K562 (cell line): ENCODE data around the gene HKDC1. TPM values are rescaled to one million over a fixed set of nuclear protein-coding genes. Genes with fewer than 3 reads are reported as not detected.

Experiments
- ARNT ChIP-seq, 2 experiments: fragments of 450-650 bp; IDR thresholded peaks; 2 replicates each; pipeline ENCODE4 v1.6.1; 2016; ENCODE audit warnings: mild to moderate bottlenecking in 1 of 2
- C11orf30 ChIP-seq: fragments of 450-650 bp; IDR thresholded peaks from 2 replicates; pipeline ENCODE4 v1.6.1; 2016; ENCODE audit warnings: low read depth, mild to moderate bottlenecking
- E2F1 ChIP-seq: sonication (generic); formaldehyde crosslinking; IDR thresholded peaks from 2 replicates; pipeline ENCODE4 v1.8.1; 2023; ENCODE audit warnings: mild to moderate bottlenecking, missing genetic modification reagents, moderate library complexity
- E4F1 ChIP-seq: fragments of 250-450 bp; sonication (Bioruptor Pico); IDR thresholded peaks from 2 replicates; pipeline ENCODE4 v1.5.0; 2021; ENCODE audit warnings: mild to moderate bottlenecking, borderline replicate concordance
- FOXA3 ChIP-seq, 2 experiments: fragments of 450-650 bp in 1 of 2; sonication (generic) in 1 of 2; formaldehyde crosslinking; IDR thresholded peaks in 1 of 2; conservative IDR thresholded peaks in 1 of 2; 2 replicates each; pipeline versions ENCODE4 v1.4.0 to v1.8.0; 2020 to 2022; ENCODE audit warnings: mild to moderate bottlenecking in 2 of 2, missing genetic modification reagents in 1 of 2
- ID3 ChIP-seq, 2 experiments: fragments of 250-450 bp in 1 of 2; fragments of 450-650 bp in 1 of 2; sonication (Bioruptor Pico) in 1 of 2; IDR thresholded peaks; 2 replicates each; pipeline versions ENCODE4 v1.6.1 to v1.8.0; 2016 to 2021; ENCODE audit warnings: mild to moderate bottlenecking in 2 of 2, moderate library complexity in 2 of 2, missing compliant biosample characterization in 1 of 2, missing genetic modification characterization in 1 of 2
- MAFF ChIP-seq: IDR thresholded peaks from 2 replicates; pipeline ENCODE4 v1.6.1; 2012; ENCODE audit warnings: low read length, improper control_type of control experiment
- MLLT1 ChIP-seq, 2 experiments: fragments of 450-650 bp; IDR thresholded peaks; 2 replicates each; pipeline ENCODE4 v1.6.1; 2016
- NCOA2 ChIP-seq, 2 experiments: fragments of 450-650 bp; IDR thresholded peaks; 2 replicates each; pipeline ENCODE4 v1.6.1; 2018; ENCODE audit warnings: mild to moderate bottlenecking in 2 of 2, moderate library complexity in 1 of 2; ENCODE audit not compliant: partially characterized antibody in 2 of 2
- STAT6 ChIP-seq: sonication (generic); formaldehyde crosslinking; IDR thresholded peaks from 2 replicates; pipeline ENCODE4 v1.8.1; 2023; ENCODE audit warnings: mild to moderate bottlenecking, missing genetic modification reagents
- polyA plus RNA-seq, 8 experiments: library from polyadenylated mRNA; depleted of rRNA in 4 of 8; stranded (reverse) in 5 of 8; unstranded in 3 of 8; fragments of >200 nt; fragmentation: Nextera tagmentation in 2 of 8; fragmentation: Illumina TruSeq in 1 of 8; extraction: Ambion mirVana in 2 of 8; extraction: Trizol in 1 of 8; gene quantifications; 2 replicates each; pipeline versions ENCODE4 v1.2.1 to v1.2.3, GENCODE V29; 2011 to 2014; ENCODE audit warnings: inconsistent platforms in 1 of 8, missing spikeins in 1 of 8
- total RNA-seq, 7 experiments: library from RNA; depleted of rRNA in 6 of 7; stranded (reverse); fragments of >200 nt in 6 of 7; fragmentation: Illumina TruSeq in 2 of 7; extraction: Trizol in 2 of 7; gene quantifications; 2 replicates each; pipeline versions ENCODE4 v1.2.1 to v1.2.3, GENCODE V29; 2011 to 2021; ENCODE audit warnings: low replicate concordance in 1 of 7
- TF ChIP-seq, protein P1 (sequence below), 2 experiments: fragments of 150-350 bp in 1 of 2; IDR thresholded peaks; 2 replicates each; pipeline ENCODE4 v1.6.1; 2012 to 2016; ENCODE audit warnings: low read depth in 2 of 2, low read length in 2 of 2, mild to moderate bottlenecking in 1 of 2, moderate library complexity in 1 of 2
- TF ChIP-seq, protein P2 (sequence below): fragments of 250-450 bp; sonication (Bioruptor Pico); IDR thresholded peaks from 2 replicates; pipeline ENCODE4 v1.5.0; 2021

Gene HKDC1
- total and polyA plus RNA-seq, 9 of the 15 experiments (the other 6 are each of a cell fraction or from before 2014, with no cell fraction given), result 0.04 to 0.22 (median 0.11) TPM; not detected in 5

- 0 out of 2 replicates have a peak, but pooled peaks have one; percentile 40 for TF ChIP-seq E4F1 (CRISPR knock-in tag)
- TF ChIP-seq, protein P1, sequence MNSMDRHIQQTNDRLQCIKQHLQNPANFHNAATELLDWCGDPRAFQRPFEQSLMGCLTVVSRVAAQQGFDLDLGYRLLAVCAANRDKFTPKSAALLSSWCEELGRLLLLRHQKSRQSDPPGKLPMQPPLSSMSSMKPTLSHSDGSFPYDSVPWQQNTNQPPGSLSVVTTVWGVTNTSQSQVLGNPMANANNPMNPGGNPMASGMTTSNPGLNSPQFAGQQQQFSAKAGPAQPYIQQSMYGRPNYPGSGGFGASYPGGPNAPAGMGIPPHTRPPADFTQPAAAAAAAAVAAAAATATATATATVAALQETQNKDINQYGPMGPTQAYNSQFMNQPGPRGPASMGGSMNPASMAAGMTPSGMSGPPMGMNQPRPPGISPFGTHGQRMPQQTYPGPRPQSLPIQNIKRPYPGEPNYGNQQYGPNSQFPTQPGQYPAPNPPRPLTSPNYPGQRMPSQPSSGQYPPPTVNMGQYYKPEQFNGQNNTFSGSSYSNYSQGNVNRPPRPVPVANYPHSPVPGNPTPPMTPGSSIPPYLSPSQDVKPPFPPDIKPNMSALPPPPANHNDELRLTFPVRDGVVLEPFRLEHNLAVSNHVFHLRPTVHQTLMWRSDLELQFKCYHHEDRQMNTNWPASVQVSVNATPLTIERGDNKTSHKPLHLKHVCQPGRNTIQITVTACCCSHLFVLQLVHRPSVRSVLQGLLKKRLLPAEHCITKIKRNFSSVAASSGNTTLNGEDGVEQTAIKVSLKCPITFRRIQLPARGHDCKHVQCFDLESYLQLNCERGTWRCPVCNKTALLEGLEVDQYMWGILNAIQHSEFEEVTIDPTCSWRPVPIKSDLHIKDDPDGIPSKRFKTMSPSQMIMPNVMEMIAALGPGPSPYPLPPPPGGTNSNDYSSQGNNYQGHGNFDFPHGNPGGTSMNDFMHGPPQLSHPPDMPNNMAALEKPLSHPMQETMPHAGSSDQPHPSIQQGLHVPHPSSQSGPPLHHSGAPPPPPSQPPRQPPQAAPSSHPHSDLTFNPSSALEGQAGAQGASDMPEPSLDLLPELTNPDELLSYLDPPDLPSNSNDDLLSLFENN (IDR thresholded peaks at IDR 0.05; ENCODE audit: low read depth in 2 of 2, low read length in 2 of 2), result no peak
- no peak for TF ChIP-seq E2F1 (CRISPR knock-in tag)
- TF ChIP-seq STAT6 (CRISPR knock-in tag), result no peak
- TF ChIP-seq, protein P2, sequence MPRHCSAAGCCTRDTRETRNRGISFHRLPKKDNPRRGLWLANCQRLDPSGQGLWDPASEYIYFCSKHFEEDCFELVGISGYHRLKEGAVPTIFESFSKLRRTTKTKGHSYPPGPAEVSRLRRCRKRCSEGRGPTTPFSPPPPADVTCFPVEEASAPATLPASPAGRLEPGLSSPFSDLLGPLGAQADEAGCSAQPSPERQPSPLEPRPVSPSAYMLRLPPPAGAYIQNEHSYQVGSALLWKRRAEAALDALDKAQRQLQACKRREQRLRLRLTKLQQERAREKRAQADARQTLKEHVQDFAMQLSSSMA (CRISPR knock-in tag), result no peak
- peak; percentile 96 for TF ChIP-seq MAFF
- TF ChIP-seq ID3 (CRISPR knock-in tag; IDR thresholded peaks at IDR 0.05), result no peak
- TF ChIP-seq ID3 (tag; IDR thresholded peaks at IDR 0.05), result no peak
- no peak for TF ChIP-seq MLLT1 (IDR thresholded peaks at IDR 0.05)
- TF ChIP-seq FOXA3 (CRISPR knock-in tag; conservative IDR thresholded peaks at IDR 0.05 in 1 of 2, IDR thresholded peaks at IDR 0.05 in 1 of 2), result no peak
- no peak for TF ChIP-seq NCOA2 (IDR thresholded peaks at IDR 0.05; ENCODE audit: partially characterized antibody in 2 of 2)
- peak; percentile 95 for TF ChIP-seq C11orf30
- no peak for TF ChIP-seq ARNT (IDR thresholded peaks at IDR 0.05)
Observed at GRCh38 chr10:69215405-69216171, 4.5 kb upstream of the HKDC1 start (continued).
